HG03520 (cell line): Measurements from ENCODE around the gene KRTAP10-1.
"Not testable (repeated sequence)": the region's sequence is repeated elsewhere in the genome, so short reads cannot be mapped to it uniquely, and the experiment has no call there.

Experiments used
- ATAC-seq: cut with Tn5 transposase; IDR thresholded peaks from one replicate; pipeline ENCODE4 v1.9.1; 2021; ENCODE audit warnings: mild to moderate bottlenecking, moderate library complexity; ENCODE audit not compliant: unreplicated experiment

The KRTAP10-1 gene, protein sequence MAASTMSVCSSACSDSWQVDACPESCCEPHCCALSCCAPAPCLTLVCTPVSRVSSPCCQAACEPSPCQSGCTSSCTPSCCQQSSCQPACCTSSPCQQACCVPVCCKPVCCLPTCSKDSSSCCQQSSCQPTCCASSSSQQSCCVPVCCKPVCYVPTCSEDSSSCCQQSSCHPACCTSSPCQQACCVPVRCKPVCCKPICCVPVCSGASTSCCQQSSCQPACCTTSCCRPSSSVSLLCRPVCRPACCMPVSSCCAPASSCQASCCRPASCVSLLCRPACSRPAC

DNA sequence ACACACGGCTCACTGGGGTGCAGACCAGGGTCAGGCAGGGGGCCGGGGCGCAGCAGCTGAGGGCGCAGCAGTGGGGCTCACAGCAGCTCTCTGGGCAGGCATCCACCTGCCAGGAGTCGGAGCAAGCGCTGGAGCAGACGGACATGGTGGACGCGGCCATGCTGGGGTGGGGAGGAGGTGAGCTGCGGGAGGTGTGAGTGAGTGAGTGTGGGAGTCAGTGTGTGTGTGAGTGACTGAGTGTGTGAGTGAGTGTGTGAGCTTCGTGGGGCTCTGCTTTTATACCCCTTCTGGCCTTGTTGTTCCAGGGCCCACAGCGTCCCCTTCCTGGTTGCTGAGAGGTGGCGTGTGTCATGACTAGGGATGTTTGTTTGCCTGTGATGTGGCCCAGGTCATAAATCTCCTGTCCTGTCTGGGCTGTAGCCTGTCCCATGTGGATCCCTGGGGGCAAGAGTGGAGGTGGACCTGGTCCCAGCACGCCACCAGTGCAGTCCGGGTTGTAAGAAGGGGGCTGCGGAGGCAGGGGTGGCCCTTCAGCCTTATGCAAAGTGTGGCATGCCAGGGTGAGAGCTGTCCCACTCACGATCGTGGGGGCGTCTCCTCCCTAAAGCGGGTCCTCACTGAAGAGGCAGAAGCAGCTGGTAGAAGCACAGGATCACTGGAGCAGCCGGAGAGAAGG is at the start of gene KRTAP10-1:
Gene KRTAP10-1, minus strand, starts transcription at position 205 of the 676 bp plus-strand sequence. Its CDS starts 45 bp downstream, at position 160.
- no peak for ATAC-seq

DNA sequence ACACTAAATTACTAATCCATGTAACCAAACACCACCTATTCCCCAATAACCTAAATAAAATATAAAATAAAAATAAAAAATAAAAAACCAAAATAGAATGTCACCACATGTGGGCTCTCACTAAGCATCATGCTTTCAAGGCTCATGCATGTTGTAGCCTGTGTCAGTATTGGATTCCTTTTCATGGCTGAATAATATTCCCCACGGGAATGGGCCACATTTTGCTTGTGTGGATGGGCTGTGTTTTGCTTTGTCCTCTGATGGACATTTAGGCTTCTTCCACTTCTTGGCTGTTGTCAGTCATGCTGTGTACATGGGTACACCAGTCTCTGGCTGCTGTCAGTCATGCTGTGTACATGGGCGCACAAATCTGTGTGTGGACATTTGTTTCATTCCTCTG is 49.1 kb upstream of the KRTAP10-1 start:
- no peak for ATAC-seq

DNA sequence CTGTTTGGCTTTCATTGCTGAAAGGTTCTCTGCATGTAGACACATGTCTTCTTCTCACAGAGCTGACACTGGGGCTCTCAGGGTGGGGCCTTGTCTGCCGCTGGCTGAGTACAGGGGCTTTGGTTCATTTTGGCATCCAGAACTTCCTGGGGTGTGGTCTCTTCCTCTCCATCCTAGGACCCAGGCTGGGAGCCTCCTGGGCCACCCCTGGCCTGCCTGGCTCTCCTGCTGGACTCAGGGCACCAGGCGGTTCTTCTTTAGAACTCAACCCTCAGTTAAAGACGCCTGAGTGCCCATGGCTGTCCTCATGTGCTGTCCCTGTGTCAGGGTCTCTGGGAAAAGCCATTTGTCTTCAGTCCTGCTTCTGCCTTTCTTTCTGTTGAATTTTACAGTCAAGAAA is 45.9 kb upstream of the KRTAP10-1 start:
- ATAC-seq = no peak

DNA sequence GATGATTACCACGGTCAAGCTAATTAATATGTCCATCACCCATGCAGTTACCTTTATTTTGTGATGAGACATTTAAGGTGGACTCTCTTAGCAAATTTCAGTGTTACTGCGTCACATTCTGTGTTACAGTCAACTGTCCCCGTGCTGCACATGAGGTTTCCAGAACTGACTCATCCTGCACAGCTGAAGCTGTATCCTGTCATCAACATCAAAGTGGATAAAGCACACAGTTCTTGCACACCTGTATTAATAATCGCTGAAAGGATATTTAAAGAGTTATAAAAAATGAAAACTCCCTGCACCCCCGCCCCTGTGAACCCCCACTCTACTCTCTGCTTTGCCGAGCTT is 43.8 kb upstream of the KRTAP10-1 start:
- ATAC-seq = no peak

DNA sequence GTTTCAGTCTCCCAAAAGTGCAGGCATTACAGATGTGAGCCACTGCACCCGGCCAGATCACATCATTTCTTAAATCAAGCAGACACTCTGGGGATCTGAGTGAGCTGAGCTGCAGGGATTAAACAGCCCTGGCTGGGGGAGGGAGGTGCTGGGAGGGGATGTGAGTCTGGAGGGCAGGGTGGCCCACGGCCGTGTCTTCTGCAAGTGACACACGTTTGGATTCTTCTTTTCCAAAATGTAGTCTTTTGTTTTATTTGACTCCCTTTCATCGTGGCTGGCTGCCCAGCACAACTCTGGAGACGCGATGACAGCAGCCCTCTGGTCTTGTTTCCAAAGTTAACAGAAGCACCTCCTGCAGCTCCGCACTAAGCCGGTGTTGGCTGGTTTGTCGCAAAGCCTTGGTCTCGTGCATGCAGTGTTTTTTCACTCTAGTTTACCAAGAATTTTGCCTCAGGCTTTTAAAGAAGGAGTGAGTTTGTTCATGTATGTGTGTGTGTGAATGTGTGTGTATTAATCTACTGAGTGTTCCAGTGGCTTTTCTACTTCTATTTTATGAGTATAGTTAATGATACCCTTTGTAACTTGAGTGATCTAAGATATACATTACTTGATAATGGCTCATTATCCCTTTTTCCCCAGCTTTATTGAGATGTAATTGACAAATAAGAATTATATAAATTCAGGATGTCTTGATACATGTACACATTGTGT is 43.2 kb upstream of the KRTAP10-1 start:
- no peak for ATAC-seq

DNA sequence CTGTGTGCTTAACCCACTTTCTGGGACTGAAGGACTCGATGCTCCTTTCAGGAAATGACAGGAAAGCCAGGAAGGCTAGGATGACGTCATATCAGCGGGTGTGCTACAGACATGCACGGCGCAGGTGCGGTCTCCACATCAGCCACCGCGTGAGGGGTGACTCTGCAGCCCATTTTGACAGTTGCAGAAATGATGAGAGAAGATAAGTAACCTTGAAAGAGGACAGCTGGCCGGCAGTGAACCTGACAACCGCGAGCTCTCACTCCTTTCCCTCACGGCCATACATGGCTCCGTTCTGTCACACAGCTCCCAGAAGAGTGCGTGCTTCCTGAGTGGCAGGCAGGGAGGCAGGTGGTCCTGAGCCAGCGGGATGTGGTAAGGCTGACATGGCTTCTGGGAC is 42.1 kb upstream of the KRTAP10-1 start:
- no peak for ATAC-seq

DNA sequence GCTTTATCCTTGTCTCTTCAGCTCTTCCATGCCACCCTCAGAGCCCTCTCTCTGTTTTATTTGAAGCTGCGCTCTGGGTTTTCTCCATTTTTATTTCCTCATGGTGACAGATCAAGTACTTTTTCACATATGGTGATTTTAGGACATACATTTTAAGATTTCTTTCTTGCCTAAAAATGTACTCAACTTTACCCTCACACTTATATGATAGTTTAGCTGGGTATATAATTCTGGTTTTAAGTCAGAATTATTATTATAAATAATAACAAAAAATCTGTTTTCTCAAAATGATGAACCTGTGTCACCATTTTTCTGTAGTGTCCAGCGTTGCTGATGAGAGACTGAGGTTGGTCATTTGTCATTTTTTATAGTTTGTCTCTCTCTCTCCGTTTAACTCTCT is 41.2 kb upstream of the KRTAP10-1 start:
- no peak for ATAC-seq

DNA sequence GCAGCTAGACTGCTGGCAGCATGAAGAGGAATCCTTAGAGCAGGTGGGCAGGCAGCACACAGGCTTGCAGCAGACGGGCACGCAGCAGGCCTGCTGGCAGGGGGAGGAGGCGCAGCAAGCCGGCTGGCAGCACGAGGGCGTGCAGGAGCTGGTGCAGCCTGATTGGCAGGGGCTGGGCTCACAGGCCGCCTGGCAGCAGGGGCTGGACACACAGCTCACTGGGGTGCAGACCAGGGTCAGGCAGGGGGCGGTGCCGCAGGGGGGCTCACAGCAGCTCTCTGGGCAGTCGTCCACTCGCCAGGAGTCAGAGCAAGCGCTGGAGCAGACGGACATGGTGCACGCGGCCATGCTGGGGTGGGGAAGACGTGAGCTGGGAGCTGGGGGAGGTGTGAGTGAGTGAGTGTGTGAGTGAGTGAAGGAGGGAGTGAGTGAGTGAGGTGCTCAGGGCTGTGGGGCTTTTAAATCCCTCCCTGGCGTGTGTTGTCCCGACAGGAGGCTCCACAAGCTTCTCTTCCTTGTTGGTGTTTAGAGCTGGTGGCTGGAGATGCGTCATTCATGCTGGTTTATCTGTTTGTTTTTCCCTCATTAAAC is 40.3 kb upstream of the KRTAP10-1 start, which contains the start of gene KRTAP10-5:
Gene KRTAP10-5, minus strand, starts transcription at position 374 of the 591 bp plus-strand sequence. Its CDS starts 26 bp downstream, at position 348.
- not testable (repeated sequence) for ATAC-seq

DNA sequence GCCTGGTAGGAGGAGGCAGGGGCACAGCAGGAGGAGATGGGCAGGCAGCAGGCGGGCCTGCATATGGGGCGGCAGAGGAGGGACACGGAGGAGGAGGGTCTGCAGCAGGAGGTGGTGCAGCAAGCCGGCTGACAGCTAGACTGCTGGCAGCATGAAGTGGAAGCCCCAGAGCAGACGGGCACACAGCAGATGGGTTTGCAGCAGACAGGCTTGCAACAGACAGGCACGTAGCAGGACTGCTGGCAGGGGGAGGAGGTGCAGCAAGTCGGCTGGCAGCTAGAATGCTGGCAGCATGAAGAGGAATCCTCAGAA is 39.8 kb upstream of the KRTAP10-1 start:
- ATAC-seq = no peak

DNA sequence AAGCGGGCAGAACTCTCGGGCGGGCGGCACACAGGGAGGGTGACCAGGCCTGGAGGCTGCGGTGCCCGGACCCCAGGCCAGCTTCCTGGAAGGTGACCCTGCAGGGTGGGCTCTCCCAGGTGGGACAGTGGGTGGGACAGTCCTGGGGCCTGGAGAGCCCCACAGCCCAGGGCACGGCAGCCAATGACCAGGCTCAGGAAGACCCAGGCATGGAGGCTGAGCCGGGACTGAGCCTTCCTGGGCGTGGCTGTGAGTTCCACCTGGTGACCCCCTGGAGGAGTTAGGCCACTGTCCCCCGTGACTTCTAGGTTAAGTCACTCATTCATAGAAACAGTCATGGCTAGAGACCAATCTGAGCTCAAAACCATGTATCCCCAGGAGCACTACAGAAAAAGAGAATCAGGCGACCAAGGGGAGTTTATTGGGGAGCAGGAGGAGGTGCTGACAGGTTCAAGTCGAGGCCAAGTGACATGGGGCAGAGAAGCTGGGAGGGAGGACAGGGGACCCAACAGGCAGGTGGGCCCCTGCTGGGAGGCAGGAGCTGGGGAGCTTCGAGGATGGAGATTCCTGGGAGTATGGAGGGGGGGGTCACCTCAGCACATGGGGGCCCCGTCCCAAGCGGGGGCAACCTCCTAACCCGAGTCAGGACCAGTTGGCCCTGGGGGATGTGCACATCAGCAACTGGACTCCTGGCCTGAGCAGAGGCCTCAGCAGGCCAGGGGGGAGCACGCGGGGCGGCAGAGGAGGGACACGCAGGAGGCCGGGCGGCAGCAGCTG is 39.2 kb upstream of the KRTAP10-1 start:
- no peak for ATAC-seq

DNA sequence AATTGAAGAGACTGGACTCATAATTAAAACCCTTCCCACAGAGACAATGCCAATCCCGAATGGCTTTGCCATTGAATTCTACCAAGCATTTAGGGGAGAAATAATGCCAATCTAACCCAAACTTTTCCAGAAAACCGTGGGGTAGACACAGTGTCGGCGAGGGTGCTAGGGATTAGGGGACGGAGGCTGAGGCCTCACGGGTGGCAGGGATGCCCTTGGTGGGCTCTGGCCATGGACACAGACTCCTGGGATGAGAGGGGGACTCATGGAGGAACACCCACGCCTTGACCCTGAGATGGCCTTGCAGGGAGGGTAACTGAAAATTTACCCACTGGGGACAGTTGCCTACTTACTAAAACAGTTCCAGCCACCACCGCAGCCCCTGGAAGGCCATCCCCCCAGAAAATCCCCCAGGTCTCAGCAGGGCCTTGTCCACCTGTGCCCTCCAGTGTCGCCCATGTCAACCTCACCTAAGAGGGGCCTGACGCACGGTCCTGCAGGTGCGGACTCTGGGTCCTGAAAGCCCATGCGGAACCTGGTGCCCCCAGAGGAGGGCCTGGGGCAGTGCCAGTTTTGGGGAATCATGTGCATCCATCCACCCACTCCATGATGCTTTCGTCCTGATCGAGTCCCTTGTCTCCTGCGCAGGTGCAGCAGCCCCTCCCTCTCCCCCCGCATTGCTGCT is 38.5 kb upstream of the KRTAP10-1 start:
- ATAC-seq = no peak

DNA sequence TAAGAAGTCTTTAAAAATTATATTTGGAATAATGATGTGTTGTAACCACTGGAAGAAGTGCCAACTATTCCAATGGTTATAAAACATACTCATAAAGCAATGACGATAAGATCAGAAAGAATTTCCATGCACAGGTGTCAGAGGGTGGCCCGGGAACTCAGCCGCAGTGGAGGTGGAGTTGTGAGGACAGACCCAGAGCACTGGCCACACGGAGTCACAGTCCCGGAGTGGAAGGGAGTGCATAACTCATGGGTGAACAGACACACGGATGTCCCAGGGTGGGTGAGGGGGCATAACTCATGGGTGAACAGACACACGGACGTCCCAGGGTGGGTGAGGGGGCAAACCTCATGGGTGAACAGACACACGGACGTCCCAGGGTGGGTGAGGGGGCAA is 36.0 kb upstream of the KRTAP10-1 start:
- ATAC-seq = no peak

DNA sequence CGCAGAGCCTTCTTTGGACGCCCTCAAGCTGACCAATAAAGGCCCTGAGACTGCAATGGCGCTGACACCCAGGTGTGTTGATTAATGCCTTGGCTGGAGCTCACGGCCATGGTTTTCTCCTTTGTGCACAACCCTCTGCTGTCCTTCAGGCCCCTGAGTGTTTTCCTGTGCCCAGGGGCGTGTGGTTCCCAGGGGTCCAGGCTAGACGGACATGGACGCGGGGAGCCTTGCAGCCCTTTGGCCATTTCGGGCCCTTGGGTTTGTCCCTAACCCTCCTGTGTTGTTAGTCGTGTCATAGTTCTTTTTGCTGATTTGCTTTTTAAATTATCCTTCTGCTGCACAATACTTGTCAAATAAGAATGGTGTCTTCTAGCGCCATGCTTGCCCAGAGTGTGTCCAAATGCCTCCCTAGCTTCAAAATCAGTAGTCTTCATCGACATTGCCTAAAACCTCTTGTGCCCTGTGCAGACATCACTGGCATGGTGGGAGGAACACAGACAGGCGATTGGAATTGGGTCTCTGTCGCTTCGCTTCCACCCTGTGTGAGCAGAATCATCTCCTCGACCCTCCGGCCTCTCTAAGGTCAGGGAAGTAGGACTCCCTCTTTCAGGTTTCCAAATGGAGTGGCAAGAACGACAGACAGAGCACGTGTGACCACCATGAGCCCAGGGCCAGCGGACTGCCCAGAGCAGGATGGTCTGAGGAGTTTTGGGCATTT is 35.5 kb upstream of the KRTAP10-1 start:
- no peak for ATAC-seq

DNA sequence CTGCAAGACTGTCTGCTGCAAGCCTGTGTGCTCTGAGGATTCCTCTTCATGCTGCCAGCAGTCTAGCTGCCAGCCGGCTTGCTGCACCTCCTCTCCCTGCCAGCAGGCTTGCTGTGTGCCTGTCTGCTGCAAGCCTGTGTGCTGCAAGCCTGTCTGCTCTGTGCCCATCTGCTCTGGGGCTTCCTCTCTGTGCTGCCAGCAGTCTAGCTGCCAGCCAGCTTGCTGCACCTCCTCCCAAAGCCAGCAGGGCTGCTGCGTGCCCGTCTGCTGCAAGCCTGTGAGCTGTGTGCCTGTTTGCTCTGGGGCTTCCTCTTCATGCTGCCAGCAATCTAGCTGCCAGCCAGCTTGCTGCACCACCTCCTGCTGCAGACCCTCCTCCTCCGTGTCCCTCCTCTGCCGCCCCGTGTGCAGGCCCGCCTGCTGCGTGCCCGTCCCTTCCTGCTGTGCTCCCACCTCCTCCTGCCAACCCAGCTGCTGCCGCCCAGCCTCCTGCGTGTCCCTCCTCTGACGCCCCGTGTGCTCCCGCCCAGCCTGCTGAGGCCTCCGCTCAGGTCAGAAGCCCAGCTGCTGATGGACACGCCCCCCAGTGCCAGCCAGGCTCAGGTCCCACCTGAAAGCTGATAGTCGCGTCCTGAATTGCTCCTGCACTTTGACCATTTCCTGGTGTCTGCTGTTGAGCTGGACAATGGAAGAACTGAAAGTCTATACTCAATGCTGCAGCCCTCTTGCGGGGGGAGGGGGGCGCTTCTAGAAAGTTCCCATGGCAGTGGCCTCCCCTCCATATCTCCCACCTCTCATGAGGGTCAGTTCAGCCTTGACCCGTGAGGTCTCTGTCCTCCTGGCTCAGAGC is 34.7 kb upstream of the KRTAP10-1 start:
- no peak for ATAC-seq

DNA sequence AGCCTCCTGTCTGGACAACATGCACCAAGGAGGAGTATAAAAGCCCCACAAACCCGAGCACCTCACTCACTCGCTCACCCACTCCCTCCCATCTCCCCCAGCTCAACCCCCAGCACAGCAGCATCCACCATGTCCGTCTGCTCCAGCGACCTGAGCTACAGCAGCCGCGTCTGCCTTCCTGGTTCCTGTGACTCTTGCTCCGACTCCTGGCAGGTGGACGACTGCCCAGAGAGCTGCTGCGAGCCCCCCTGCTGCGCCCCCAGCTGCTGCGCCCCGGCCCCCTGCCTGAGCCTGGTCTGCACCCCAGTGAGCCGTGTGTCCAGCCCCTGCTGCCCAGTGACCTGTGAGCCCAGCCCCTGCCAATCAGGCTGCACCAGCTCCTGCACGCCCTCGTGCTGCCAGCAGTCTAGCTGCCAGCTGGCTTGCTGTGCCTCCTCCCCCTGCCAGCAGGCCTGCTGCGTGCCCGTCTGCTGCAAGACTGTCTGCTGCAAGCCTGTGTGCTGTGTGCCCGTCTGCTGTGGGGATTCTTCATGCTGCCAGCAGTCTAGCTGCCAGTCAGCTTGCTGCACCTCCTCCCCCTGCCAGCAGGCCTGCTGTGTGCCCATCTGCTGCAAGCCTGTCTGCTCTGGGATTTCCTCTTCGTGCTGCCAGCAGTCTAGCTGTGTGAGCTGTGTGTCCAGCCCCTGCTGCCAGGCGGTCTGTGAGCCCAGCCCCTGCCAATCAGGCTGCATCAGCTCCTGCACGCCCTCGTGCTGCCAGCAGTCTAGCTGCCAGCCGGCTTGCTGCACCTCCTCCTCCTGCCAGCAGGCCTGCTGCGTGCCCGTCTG is 33.8 kb upstream of the KRTAP10-1 start, which contains the start of gene KRTAP10-4:
Gene KRTAP10-4, plus strand, starts transcription at position 100 of the 827 bp plus-strand sequence. Its CDS starts 30 bp downstream, at position 130.
- not testable (repeated sequence) for ATAC-seq

DNA sequence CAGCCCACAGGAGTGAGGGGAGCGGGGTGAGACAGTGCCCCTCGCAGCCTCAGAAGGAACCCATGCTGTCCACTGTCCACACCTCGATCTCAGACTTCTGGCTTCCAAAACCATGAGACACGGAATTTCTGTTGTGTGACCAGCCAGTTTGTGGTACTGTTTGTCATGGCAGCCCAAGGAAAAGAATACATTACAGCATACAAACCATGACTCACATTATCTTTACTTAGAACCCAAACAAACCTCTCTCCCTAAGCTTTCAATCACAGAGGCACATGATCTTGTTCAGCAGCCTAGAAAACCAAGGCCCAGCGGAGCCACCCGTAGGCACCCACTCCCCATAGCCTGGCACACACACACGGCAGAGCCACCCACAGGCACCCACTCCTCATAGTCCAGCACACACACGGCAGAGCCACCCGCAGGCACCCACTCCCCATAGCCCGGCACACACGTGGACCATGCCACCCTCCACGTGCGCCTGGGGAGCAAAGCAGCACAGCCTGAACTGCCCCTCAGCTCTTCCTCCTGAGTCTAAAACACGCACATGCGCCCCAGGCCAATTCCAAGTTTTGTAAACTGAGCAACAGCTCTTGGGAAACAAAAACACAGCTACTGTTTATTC is 33.1 kb upstream of the KRTAP10-1 start:
- ATAC-seq = no peak
